HK-2 (cell line): ENCODE data around the gene STARD7.
"Not testable (repeated sequence)": the region's sequence is repeated elsewhere in the genome, so short reads cannot be mapped to it uniquely, and the experiment has no call there.

Experiments
- DNase-seq: peaks from one replicate; pipeline ENCODE4 v3.0.0-alpha.2; 2018; ENCODE audit not compliant: unreplicated experiment

STARD7 gene

GRCh38 chr2:96233880-96234316 is 25.3 kb upstream of the STARD7 start:
- DNase-seq = no peak

- DNase-seq = no peak
Measured at GRCh38 chr2:96233436-96233835, 24.8 kb upstream of the STARD7 start.

- no peak for DNase-seq
Measured at GRCh38 chr2:96231316-96231715, 22.7 kb upstream of the STARD7 start.

- DNase-seq = no peak
Measured at GRCh38 chr2:96225016-96225533, 16.4 kb upstream of the STARD7 start.

GRCh38 chr2:96221106-96221505 is 12.5 kb upstream of the STARD7 start:
- not testable (repeated sequence) for DNase-seq

- not testable (repeated sequence) for DNase-seq
Measured at GRCh38 chr2:96219959-96220358, 11.3 kb upstream of the STARD7 start.

- no peak for DNase-seq
Measured at GRCh38 chr2:96218508-96219131, 10.0 kb upstream of the STARD7 start.

GRCh38 chr2:96214554-96214953 is 5.9 kb upstream of the STARD7 start:
- DNase-seq = no peak

- no peak for DNase-seq
Measured at GRCh38 chr2:96213379-96213778, 4.8 kb upstream of the STARD7 start.

GRCh38 chr2:96212339-96212738 is 3.7 kb upstream of the STARD7 start:
- DNase-seq = no peak

- DNase-seq = no peak
Measured at GRCh38 chr2:96209729-96210085, 1.1 kb upstream of the STARD7 start.

- DNase-seq = no peak
Measured at GRCh38 chr2:96209011-96209728, 543 bp upstream of the STARD7 start.

GRCh38 chr2:96207774-96208142 is 869 bp downstream of the STARD7 start:
- DNase-seq = no peak

GRCh38 chr2:96207073-96207773 is 1.4 kb downstream of the STARD7 start:
- DNase-seq = no peak

GRCh38 chr2:96205888-96206287 is 2.7 kb downstream of the STARD7 start:
- no peak for DNase-seq

GRCh38 chr2:96204836-96205624 is 3.6 kb downstream of the STARD7 start:
- no peak for DNase-seq

GRCh38 chr2:96203130-96204028 is 5.2 kb downstream of the STARD7 start:
- no peak for DNase-seq

GRCh38 chr2:96202152-96202854 is 6.3 kb downstream of the STARD7 start:
- no peak for DNase-seq

GRCh38 chr2:96201338-96201737 is 7.3 kb downstream of the STARD7 start:
- no peak for DNase-seq

- DNase-seq = no peak
Measured at GRCh38 chr2:96198921-96199320, 9.7 kb downstream of the STARD7 start.
